Limb (tissue), 2 donors: ENCODE data around the gene LMAN2.
A peak's percentile ranks its signal among the peaks of the same experiment; 100 is the strongest.

Experiments
- DNase-seq, 2 donors: peaks; one replicate each; pipeline ENCODE4 v3.0.0-alpha.2; 2016; ENCODE audit errors: extremely low spot score in 2 of 2

LMAN2 gene

DNA sequence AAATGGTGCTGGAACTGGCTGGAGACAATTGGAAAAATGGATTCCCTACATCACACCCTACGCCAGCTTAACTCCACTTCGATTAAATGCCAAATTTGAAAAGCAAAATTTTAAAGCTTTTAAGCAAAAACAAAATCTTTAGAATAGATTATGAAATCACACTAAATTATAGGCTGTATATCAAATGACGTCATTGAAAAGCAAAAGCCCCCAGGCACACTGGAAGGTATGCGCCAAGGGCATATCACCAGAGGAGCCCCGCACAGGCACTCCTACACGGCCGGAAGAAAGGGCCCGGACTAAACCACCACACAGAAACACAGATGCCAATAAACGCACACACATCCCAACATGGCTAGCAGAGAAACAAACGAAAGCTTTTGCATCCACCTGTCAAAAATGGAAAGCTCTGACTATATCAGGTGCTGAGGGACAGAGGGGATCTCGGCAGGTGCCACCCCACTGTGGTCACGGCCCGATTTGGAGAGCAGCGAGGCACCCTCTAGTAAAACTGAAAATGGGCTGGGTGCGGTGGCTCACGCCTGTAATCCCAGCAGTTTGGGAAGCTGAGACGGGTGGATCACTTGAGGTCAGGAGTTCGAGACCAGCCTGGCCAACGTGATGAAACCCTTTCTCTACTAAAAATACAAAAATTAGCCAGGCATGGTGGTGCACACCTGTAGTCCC, 22.8 kb downstream of the LMAN2 start:
- no peak for DNase-seq

DNA sequence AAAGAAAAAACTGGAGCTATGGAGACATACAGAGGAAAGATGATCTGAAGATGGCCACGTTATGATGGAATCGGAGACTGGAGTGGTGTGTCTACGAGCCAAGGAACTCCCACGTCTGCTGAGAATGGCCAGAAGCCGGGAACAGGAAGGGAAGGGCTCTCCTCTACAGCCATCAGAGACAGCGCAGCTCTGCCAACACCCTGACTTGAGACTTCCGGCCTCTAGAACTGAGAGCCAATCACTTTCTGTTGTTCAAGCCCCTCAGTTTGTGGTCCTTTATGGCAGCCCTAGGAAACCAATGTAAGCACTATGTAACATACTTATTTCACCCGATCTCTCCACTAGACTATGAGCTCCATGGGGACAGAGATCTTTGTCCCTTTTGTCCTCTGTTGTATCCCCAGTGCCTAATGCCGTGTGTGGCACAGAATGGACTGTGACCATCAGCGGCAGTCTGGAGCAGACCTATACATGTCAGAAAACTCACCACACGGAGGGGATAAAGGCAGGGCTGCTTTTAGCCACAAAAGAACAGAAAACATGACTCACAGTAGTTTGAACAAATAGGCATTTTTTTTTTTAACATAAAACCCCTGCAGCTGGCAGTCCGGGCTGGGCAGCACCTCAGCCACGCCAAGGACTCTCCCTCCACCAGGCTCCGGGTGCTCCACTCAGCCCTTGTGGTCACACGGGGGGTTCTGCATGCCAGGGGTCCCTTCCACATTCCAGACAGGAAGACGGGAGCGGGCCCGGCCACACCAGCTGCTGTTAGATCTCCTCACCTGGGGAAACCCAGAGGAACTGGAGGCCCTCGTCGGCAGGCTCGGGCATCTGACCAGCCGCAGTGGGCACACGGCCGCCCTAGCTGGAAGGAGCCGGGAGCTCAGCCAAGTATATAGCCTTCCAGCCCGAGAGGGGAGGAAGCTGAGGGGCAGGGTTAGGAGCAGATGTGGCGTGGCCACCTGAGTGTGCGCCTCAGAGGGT, 23.6 kb downstream of the LMAN2 start:
- DNase-seq, result no peak

DNA sequence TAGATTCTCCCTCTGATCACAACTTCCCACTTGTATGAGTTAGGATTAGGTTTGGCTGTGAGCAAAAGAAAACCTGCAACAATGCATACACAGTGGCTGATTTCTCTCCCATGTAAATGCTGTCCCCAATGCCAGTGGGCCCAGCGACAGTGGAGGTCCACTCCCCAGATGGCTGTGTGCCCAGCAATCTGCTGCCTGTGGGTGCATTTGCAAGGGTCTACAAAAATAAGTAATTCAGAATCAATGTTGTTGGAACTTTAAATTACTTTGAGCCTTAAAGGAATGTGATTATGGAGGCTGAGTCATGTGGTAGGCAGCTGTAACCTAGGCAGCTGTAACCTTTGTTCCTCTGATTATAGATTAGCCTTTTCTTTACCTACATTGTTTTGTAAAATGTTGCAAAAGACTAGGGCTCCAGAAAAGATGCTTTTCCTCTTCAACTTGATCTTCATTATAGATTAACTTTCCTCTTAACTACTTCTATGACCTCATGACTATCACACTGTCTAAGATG, 25.5 kb downstream of the LMAN2 start:
- no peak for DNase-seq

DNA sequence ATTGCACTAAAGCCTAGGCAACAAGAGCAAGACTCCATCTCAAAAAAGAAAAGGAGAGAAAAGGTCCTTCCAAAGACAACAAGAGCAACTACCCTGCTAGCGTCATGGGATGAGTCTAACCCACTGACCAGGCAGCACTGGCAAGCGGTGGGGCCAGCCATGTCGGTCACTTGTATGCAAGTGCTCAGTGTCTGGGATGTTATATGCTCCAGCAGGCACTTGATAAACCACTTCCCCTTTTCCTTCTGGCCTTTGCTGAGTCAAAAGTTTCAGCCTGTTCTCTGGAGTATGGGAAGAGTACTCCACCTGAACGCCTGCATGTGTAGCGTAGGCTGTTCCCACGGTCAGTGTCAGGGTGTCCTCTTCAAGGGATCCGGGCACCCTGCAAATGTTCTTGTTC, 30.6 kb downstream of the LMAN2 start:
- no peak for DNase-seq

DNA sequence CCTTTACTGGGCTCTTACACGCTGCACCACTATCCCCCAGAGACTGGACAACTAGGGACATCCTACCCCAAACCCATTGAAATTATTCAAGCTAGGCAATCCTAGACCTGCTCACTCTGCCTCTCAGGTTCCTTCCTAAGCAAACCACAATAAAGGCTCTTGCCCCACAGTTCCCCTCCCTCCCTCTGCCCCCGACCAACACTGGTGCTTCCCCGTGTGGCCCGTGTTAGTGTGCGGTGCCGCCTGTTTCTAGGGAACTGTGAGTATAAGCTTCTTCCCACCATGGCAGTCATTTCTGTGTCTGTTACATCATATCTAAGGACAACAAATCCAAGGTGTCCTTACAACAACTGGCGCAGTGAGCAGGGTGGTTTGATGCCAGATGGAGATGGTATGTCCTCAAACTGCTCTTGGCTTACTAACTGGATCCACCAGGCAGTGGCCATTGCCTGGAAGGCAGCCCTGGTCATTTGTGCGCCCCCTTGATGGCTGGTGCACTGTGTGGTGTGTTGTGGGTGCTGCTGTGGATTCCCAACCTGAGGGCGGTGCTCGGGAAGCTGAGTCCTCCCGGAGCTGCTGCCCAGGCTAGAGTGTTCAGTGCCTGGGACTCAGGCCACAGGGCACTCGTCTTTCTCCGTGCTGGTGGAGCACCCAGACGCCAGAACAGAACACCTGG, 31.4 kb downstream of the LMAN2 start:
- DNase-seq, result no peak

DNA sequence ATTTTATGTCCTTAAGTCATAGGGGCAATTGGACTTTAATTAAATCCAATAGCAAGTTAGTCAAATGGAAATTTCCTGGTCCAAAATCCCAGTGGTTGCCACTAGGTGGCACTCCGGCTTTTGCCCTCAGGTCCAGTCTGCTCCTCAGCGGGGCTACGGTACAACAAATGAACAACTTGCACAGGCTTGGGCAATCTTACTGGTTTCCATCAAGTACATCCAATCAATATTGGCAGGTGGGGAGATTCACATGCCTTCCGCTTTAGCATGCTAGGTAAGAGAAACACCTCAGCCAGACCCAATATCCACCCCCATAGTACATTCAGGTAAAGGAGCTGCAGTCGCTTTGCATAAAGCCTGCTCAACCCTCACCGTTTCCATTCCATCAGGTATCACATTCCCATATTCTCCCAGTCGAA, 33.5 kb downstream of the LMAN2 start:
- peak; percentile 54 to 67 for DNase-seq

DNA sequence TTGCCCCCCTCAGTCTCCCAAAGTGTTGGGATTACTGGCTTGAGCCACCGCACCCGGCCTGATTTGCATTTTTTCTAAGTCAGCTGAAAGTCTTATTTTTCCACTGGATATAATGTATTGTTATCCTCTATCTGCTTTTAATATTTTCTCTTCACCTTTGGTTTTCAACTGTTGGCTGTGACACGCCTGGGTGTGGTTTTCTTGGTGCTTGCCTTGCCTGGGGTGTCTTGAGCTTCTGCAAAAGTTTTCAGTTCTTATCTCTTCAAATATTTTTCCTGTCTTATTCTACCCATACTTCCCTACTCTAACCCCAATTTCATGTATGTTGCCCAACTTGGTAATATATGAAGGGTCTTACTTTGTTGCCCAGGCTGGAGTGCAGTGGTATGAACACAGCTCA, 35.5 kb downstream of the LMAN2 start:
- no peak for DNase-seq

DNA sequence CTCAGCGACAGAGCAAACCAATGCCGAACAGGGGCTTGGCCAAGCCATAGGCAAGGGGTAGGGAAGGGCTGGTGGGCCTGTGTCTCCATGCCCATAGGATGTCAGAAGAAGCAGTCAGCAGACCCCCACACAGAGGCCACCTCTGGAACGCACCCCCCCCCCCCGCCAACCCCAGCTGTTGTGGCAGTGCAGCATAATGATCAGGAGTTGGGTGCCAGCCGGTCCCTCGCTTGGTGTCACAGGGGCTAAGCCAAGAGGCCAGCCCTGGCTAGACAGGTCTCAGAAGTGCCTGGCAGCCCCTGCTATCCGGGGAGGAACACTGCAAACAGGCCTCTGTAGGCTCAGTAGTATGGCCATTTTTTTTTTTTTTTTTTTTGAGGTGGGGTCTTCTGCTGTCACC, 36.1 kb downstream of the LMAN2 start:
- no peak for DNase-seq

DNA sequence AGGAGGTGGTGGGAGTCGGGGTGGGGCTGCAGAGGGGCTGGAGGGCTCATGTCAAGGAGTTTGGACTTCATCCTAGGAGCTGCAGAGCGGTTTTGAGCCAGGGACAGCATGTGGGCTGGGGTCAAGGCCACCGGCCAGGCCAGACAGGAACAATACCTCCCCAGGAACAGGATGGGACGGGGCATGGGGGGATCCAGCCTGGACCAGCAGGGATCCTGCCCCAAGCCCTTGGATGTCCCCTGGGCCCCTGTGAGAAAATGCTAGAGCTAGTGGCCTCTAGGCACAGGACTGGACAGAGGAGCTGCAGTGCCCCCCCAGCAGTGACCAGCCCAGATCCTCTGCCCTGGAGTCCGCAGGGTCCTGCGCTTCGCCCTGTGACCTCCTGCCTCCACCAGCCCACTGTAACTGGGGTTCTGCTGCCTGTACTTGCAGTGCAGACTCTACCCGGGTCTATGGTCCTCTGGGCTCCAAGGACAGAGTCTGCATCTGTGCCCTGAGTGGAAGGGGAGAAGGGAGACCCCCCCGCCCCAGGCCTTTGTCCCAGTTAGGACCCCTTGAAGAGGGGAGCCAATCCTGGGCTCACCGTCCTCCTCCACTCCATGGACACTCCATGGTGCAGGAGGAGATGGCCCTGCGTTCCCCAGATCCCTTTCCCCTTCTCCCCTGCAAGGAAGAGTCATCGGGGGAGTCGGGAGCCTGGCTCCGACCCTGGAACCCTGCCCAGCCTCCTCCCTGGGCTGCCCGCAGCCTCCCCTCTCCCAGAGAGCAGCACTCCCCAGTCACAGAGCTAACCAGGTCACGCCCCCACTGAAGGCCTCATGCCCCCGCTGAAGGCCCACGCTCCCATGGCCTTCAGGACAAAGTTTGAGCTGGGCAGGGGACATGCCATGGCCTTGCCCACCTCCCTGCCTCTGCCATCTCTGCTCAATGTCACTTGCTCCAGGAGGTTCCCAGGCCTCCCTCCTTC, 36.8 kb downstream of the LMAN2 start:
- no peak for DNase-seq

DNA sequence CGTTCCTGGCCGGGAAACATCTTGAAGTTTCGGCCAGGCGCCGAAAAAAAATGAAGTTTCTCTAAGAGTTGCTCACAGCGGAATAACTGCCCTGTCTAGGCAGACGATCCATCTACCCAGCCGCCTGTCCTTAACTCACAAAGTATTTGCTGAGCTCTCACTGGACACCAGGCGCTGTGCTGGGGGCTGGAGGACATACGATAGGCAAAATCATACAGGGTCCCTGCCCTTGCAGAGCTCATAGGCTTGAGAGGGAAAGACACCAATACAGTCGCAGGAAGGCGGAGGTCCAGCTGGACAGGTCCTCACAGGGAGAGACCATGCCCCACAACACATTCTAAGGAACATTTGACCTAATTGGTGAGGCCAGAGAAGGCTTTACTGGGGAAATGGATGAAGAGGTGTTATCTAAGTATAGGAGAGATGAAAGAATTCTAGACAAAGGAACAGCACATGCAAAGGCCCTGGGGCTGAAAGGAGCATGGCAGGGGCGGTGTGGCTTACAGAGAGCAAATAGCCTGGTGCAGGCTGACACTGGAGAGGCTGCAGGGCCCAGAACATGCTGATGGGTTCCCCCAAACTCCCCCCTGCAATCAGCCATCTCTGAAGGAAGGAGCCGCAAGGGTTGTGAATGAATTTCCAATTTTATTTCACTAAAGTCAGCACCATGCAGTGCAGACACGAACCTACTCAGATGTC, 37.8 kb downstream of the LMAN2 start:
- DNase-seq, result no peak

DNA sequence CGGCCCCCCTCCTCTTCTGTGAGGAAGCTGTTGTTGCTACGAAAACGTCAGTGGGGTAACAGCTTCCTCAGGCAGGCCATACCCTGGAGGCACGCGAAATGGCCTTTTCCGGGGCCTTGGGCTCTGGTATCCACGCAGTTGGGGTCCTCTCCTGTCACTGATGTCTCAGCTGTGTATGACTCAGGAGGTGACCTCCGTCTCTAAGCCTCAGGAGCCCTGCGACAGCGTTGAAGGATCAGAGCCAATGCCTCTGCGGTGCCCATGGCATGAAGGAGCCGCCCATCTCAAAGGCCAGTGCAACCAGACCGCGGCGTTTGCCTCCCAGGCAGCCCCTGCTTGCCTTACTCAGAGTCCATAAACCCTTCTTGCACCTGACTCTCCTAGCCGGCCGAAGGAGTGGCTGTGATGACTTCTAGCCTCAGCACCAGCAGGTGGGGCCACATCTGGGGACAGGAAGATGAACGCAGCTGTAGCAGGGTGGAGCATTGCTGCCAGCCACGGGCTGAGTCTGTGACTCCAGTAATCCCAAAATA, 38.8 kb downstream of the LMAN2 start:
- no peak for DNase-seq

DNA sequence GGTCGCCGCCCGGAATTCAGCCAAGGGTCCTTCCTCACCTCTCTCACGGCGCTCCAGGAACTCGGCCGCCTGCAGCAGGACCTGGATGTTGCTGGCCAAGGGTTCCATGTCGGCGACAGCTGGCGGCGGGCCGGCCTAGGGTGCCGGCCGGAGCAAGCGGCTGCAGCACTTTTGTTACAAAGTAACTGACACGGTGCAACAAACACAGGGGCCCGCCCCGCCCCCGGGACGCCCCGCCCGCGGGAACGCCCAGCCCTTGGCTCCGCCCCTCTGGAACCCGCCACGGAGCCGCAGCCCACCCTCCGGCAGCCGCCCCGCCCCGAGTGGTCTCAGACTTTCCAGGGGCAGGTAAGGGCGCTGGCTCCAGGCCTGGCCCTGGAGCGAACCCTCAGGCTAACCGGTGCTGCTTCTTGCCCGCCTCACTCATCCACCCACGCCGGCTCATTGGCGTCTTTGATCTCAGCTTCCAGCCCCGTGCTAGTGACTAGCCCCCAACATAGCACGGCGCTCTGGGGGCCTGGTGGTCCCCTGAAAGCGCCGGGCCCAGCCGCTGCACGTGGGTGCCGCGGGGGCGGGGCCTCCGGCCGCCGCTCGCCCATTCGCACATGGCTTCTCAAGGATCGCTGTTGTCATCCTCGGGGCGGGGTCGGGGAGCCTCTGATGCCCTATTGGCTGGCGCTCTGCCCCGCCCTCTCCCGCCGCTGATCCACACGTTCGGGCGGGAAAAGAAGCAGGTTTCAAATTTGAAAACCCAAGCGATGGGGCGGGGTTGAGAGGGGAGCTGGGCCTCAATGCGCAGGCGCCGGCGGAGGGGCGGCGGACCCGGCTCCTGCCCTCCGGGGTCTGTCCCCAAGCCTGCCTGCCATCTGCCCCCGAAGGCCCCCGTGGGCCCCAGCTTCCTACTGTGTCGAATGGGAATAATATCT, 39.5 kb downstream of the LMAN2 start, which contains the start of gene MXD3:
Gene MXD3 (minus strand): TSS at position 176 of the 926 bp plus-strand sequence. CDS start 68 bp downstream, at position 108.
- peak; percentile 96 to 98 for DNase-seq

DNA sequence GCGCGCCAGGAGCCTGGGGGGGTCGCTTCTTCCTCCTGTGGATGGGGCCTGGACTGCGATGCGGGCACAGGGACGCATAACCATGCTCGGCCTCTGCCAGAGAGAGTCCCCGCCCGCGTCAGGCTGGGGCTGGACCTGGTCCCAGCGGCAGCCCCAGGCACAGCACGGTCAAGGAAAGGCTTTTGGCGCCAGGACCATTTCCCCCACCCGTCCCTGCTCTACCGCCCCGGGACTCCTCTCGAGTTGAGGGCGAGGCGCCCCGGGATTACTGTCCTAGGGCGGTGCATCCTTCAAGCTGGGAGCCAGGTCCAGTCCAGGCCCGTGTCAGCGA, 40.1 kb downstream of the LMAN2 start:
- no peak for DNase-seq

DNA sequence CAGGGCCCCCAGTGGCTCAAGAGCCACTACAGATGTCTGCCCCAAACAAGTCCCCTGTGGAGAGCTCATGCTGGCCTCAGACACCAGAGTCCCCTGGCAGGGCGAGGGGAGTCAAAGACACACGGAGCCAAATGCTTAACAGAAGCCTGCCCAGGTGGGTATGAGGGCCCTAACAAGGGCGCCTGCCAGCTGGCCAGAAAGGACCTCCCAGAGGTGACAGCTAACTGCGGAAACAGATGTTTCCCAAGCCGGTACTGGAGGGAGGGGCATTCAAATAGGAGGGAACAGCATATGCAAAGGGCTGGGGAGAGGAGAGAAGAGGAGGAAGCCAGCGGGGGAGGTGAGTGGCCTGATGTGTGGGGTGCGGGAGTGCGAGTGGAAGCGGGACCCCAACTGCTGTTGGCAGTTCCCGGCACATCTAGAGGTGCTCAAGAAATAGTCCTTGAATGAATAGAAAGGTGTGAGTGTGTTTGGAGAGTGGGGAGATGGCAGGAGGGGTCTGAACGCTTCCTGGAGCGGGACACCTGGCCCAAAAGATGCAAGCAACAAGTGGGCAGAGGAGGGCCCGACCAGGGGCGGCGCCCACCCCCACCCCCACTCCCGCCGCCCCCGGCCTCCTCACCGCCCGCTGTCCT, 40.6 kb downstream of the LMAN2 start:
- DNase-seq, result no peak

DNA sequence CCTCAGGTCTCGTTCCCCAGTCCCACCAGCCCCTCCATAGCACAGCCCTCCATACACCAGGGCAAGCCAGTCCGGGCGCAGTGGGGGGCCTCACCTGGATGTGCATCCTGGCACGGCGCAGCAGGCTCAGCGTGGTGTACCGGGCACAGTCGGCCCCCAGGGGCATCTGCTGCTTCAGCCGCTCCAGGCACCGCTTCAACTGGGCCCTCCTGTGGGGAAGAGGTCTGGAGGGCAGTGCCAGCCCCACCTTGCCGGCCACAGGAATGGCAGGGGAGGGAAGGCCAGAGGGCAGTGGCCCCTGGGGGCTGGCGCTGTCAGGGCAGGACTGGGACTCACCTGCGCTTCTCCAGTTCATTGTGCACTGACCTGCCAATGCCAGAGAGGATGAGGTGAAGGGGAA, 41.1 kb downstream of the LMAN2 start:
- DNase-seq, result no peak

DNA sequence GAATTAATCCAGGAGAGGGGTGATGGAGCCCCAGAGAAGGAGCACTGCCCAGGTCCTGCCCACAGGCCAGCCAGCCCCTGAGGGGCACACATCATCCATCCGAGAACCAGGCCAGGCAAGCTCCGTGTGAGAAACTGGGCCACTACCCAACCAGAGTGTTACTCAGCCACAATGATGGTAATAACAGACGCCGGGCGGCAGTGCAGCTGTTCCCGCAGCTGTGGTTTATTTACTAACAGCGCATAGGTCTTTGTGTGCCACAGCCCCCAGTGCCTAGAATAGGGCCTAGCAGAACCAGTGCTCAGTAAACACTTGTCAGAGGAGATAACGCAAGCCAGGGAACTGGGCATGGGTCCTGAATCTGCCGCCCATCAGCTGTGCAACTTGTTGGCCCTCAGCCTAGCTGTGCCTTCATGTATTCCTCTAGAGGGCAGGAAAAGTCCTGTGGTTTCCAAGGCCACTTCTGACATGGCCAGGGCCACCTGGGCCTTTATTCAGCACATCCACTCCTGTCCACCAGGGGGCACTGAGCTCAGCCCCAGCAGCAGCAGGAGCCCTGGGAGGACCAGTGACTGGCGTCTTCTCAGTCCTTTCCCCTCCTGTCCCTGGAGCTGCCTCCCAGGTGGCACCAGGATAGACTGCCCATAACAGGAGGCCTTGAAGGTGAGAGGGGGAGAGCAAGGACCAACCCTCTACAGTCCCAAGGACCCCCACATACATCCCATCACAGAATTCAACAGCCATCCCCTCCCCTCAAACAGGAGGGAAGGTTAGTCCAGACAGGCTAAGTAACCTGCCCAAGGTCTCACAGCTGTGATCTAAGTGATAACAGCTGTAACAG, 41.9 kb downstream of the LMAN2 start:
- peak in 1 of 2 donors; percentile 70 for DNase-seq

DNA sequence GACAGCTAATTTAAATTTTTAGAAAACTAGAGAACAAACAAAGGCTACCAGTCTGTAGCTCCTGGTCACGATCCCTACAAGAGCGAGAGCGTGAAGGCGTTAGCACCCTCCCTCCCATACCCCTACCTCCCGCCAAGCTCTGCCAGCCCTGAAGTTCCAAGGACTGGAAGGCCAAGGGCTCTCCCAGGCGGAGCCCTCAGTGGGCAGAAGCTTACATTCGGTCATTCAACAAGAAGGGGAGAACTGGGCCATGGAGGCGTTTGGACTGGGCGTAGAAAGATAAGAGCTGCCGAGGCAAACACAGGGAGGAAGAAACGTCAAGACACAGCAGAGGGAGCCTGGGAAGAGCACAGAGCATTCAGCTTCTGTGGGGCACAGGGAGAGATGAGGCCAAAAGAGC, 42.7 kb downstream of the LMAN2 start:
- DNase-seq, result no peak
